ENCODE results near the gene GRK1.

GRK1 gene

GRCh38 chr13:113783200-113783881 is 116.3 kb downstream of the GRK1 start:
- DNase-seq, result no peak

GRCh38 chr13:113783966-113784644 is 117.1 kb downstream of the GRK1 start:
- DNase-seq, result no peak

- no peak for DNase-seq
These were observed 117.6 kb downstream of the GRK1 start for GRCh38 chr13:113784645-113785024.

- DNase-seq, result no peak
These were observed 118.3 kb downstream of the GRK1 start for GRCh38 chr13:113785051-113786010.

GRCh38 chr13:113786262-113786841 is 119.3 kb downstream of the GRK1 start:
- no peak for DNase-seq

All from NCI-H446 (cell line).